Measurements from ENCODE around the gene SCN4B.
A peak's percentile ranks its signal among the peaks of the same experiment; 100 is the strongest.

The SCN4B gene

DNA sequence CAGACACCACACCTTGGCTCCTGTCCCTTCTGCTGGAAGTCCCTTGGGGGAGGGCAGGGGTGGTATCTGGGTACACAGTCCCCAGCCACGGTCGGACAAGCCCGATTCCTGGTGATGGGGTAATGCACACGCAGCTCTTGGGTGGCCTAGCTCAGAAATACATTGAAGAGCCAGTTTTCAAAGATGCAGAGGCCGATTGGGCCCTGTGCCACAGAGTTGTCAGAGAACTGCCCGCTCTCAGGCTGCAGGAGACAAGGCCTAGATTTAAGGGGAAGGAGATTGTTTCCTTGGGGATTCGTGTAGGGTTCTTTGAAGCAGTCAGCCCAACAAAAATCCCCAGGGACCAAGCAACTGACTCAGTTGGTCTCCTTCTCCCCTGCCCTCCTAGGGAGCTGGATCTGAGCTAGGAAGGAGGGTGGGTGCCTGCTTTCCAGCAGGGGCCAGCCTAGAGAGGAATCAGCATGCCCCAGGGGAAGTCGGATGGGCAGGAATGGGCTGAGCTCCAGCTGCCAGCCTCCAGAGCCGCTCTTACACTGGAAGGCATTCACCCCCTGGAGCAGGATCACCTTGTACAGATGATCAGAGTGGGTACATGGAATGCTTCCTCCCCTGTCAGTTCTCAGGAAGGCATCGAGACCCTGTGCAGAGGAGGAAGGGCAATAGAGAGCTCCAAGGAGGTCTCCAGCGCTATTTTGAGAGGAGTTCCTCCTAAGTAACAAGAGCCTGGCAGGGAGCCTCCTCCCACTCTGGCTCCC, 3.3 kb upstream of the SCN4B start:
- no peaks in the 10 kb centered on the region for H4K20me1 ChIP-seq (ENCODE audit: insufficient read depth, low read length, poor library complexity, severe bottlenecking)
- no peak overlapping the region for H3K9ac ChIP-seq (ENCODE audit: low read depth, low read length, poor library complexity, severe bottlenecking)
- peak overlapping the region; percentile 71; the same call in 1 of the 2 replicates for H2AFZ ChIP-seq (ENCODE audit: low read length)
- no peaks in the 10 kb centered on the region for H3K79me2 ChIP-seq (ENCODE audit: insufficient read depth, low read length)
- H3K27me3 ChIP-seq (ENCODE audit: insufficient read depth, low read length, poor library complexity, severe bottlenecking), result peaks cover 48% of the 10 kb centered on the region
- H3F3A ChIP-seq (ENCODE audit: low read depth), result no peaks in the 10 kb centered on the region
- H3K9me3 ChIP-seq (ENCODE audit: insufficient read depth, low read depth, low read length), result no peaks in the 10 kb centered on the region
- TF ChIP-seq, protein P1, sequence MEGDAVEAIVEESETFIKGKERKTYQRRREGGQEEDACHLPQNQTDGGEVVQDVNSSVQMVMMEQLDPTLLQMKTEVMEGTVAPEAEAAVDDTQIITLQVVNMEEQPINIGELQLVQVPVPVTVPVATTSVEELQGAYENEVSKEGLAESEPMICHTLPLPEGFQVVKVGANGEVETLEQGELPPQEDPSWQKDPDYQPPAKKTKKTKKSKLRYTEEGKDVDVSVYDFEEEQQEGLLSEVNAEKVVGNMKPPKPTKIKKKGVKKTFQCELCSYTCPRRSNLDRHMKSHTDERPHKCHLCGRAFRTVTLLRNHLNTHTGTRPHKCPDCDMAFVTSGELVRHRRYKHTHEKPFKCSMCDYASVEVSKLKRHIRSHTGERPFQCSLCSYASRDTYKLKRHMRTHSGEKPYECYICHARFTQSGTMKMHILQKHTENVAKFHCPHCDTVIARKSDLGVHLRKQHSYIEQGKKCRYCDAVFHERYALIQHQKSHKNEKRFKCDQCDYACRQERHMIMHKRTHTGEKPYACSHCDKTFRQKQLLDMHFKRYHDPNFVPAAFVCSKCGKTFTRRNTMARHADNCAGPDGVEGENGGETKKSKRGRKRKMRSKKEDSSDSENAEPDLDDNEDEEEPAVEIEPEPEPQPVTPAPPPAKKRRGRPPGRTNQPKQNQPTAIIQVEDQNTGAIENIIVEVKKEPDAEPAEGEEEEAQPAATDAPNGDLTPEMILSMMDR (conservative IDR thresholded peaks at IDR 0.05; ENCODE audit: low read length), result no peak
- no peak for TF ChIP-seq EZH2phosphoT487 (IDR thresholded peaks at IDR 0.05; ENCODE audit: borderline replicate concordance)
- H3K4me2 ChIP-seq (ENCODE audit: low read depth, low read length, poor library complexity, severe bottlenecking), result peak overlapping the region; percentile 52
- H3K4me1 ChIP-seq (ENCODE audit: insufficient read depth, low read length, poor library complexity, severe bottlenecking), result no peaks in the 10 kb centered on the region
- no peaks in the 10 kb centered on the region for H3K36me3 ChIP-seq (ENCODE audit: insufficient read depth, low read length)
- peak overlapping the region; percentile 34 for H3K4me3 ChIP-seq (ENCODE audit: low read length, poor library complexity, severe bottlenecking)
- H3K9me2 ChIP-seq (replicated peaks; ENCODE audit: low read depth, low read length), result no peaks in the 10 kb centered on the region

DNA sequence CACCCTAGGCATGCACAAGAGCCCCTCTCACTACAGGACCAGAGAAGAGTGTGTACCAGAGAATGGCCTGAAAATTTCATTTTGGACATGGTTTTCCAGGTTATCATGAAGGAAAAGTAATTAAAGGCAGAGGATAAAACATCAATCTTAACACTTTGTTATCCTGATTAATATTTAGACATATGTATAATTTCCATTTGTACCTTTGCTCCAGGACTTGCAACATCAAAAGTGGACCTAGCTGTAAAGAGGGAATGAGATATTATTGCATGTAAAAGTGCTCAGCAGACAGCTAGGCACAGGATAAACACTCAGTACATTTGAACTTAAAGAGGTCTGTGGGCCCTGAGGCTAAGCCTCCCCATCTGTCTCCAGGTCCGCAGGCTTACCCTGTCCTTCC, 2.0 kb upstream of the SCN4B start:
- Histone ChIP-seq H4K20me1 (ENCODE audit: insufficient read depth, low read length, poor library complexity, severe bottlenecking) (no peaks in the 10 kb centered on the region), H3K4me3 (ENCODE audit: low read length, poor library complexity, severe bottlenecking) (no peak overlapping the region), H3K9me3 (ENCODE audit: insufficient read depth, low read depth, low read length) (no peaks in the 10 kb centered on the region), H3K36me3 (ENCODE audit: insufficient read depth, low read length) (no peaks in the 10 kb centered on the region), H2AFZ (ENCODE audit: low read length) (no peak overlapping the region), H3K79me2 (ENCODE audit: insufficient read depth, low read length) (no peaks in the 10 kb centered on the region), H3K4me2 (ENCODE audit: low read depth, low read length, poor library complexity, severe bottlenecking) (no peak overlapping the region), H3F3A (ENCODE audit: low read depth) (no peaks in the 10 kb centered on the region), H3K9ac (ENCODE audit: low read depth, low read length, poor library complexity, severe bottlenecking) (no peak overlapping the region), H3K4me1 (ENCODE audit: insufficient read depth, low read length, poor library complexity, severe bottlenecking) (no peaks in the 10 kb centered on the region), H3K27me3 (ENCODE audit: insufficient read depth, low read length, poor library complexity, severe bottlenecking) (peaks cover 52% of the 10 kb centered on the region), H3K9me2 (replicated peaks; ENCODE audit: low read depth, low read length) (no peaks in the 10 kb centered on the region)
- no peak for TF ChIP-seq EZH2phosphoT487 (IDR thresholded peaks at IDR 0.05; ENCODE audit: borderline replicate concordance)
- TF ChIP-seq, protein P1 (conservative IDR thresholded peaks at IDR 0.05; ENCODE audit: low read length), result no peak

DNA sequence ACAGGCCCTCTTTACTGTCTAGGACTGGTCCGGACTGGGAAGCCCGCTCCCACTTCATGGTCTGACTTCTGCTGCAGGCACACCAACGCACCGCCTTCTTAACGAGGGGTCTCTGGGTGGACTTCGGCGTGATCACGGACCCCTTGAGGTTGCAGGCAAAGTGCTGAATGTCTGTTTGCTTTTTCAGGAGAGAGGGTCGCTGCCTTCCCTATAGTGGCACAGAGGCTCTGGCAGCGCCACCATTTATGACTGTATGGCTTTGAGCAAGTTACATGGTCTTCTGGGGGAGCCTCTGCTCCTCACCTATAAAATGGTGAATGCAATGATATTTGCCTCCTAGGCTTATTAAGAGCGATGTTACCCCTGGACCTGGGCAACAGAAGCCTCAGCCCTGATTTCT, 1.4 kb upstream of the SCN4B start:
- no peaks in the 10 kb centered on the region for H4K20me1 ChIP-seq (ENCODE audit: insufficient read depth, low read length, poor library complexity, severe bottlenecking)
- no peak overlapping the region for H3K4me3 ChIP-seq (ENCODE audit: low read length, poor library complexity, severe bottlenecking)
- H2AFZ ChIP-seq (ENCODE audit: low read length), result no peak overlapping the region
- no peak overlapping the region for H3K4me2 ChIP-seq (ENCODE audit: low read depth, low read length, poor library complexity, severe bottlenecking)
- H3K27me3 ChIP-seq (ENCODE audit: insufficient read depth, low read length, poor library complexity, severe bottlenecking), result peaks cover 52% of the 10 kb centered on the region
- H3K79me2 ChIP-seq (ENCODE audit: insufficient read depth, low read length), result no peaks in the 10 kb centered on the region
- no peak for TF ChIP-seq EZH2phosphoT487 (IDR thresholded peaks at IDR 0.05; ENCODE audit: borderline replicate concordance)
- TF ChIP-seq, protein P1 (conservative IDR thresholded peaks at IDR 0.05; ENCODE audit: low read length), result no peak
- H3F3A ChIP-seq (ENCODE audit: low read depth), result no peaks in the 10 kb centered on the region
- H3K9me3 ChIP-seq (ENCODE audit: insufficient read depth, low read depth, low read length), result no peaks in the 10 kb centered on the region
- H3K36me3 ChIP-seq (ENCODE audit: insufficient read depth, low read length), result no peaks in the 10 kb centered on the region
- H3K9me2 ChIP-seq (replicated peaks; ENCODE audit: low read depth, low read length), result no peaks in the 10 kb centered on the region
- no peak overlapping the region for H3K9ac ChIP-seq (ENCODE audit: low read depth, low read length, poor library complexity, severe bottlenecking)
- H3K4me1 ChIP-seq (ENCODE audit: insufficient read depth, low read length, poor library complexity, severe bottlenecking), result no peaks in the 10 kb centered on the region

Measured in Loucy (cell line).